Keratinocyte (primary cell): ENCODE data around the gene MAPRE2. TPM values are rescaled to one million over a fixed set of nuclear protein-coding genes. Genes with fewer than 3 reads are reported as not detected.

Experiments
- DNase-seq: peaks from one replicate; pipeline ENCODE4 v3.0.0-alpha.2; 2011; ENCODE audit warnings: low read depth, missing footprints, low spot score
- FAIRE-seq: peaks from 2 replicates; lab custom pipeline; 2011; peaks lifted over from hg19 to GRCh38; lab: Jason Lieb, UNC
- H2AFZ ChIP-seq: 2 replicates; pipeline ENCODE4 v1.6.0; 2012; ENCODE audit warnings: low read length, control low read depth, inconsistent platforms; ENCODE audit not compliant: control insufficient read depth
- H3K27ac ChIP-seq: 2 replicates; pipeline ENCODE4 v1.5.1; 2011; ENCODE audit warnings: low read length; ENCODE audit not compliant: control insufficient read depth, insufficient read depth
- H3K27me3 ChIP-seq: 3 replicates; pipeline ENCODE4 v1.6.0; 2011; ENCODE audit warnings: low read length; ENCODE audit not compliant: control insufficient read depth, insufficient read depth; ENCODE audit errors: extremely low read depth
- H3K36me3 ChIP-seq, 2 experiments: 2 replicates in 1 of 2; 3 replicates in 1 of 2; pipeline ENCODE4 v1.5.1; 2011; ENCODE audit warnings: low read length in 2 of 2, mild to moderate bottlenecking in 1 of 2; ENCODE audit not compliant: control insufficient read depth in 2 of 2, insufficient read depth in 2 of 2; ENCODE audit errors: extremely low read depth in 1 of 2
- H3K4me1 ChIP-seq: 3 replicates; pipeline ENCODE4 v1.5.1; 2011; ENCODE audit warnings: low read length; ENCODE audit not compliant: control insufficient read depth, insufficient read depth; ENCODE audit errors: extremely low read depth
- H3K4me2 ChIP-seq: 3 replicates; pipeline ENCODE4 v1.6.0; 2011; ENCODE audit warnings: low read depth, low read length; ENCODE audit not compliant: control insufficient read depth, insufficient read depth; ENCODE audit errors: extremely low read depth
- H3K4me3 ChIP-seq, 3 experiments: fragments of 200-600 bp in 1 of 3; sonication (generic) in 1 of 3; 2 replicates in 2 of 3; 3 replicates in 1 of 3; pipeline ENCODE4 v1.5.1; 2011 to 2016; ENCODE audit warnings: low read length in 3 of 3, mild to moderate bottlenecking in 3 of 3, control low read depth in 2 of 3, inconsistent platforms in 1 of 3, low read depth in 1 of 3, mixed read lengths in 1 of 3, mixed run types in 1 of 3, moderate library complexity in 1 of 3; ENCODE audit not compliant: control insufficient read depth in 2 of 3, insufficient read depth in 2 of 3; ENCODE audit errors: extremely low read depth in 1 of 3
- H3K79me2 ChIP-seq: 2 replicates; pipeline ENCODE4 v1.6.0; 2012; ENCODE audit warnings: low read length; ENCODE audit not compliant: control insufficient read depth, insufficient read depth
- H3K9ac ChIP-seq: 3 replicates; pipeline ENCODE4 v1.6.0; 2011; ENCODE audit warnings: low read length; ENCODE audit not compliant: control insufficient read depth, insufficient read depth; ENCODE audit errors: extremely low read depth
- H3K9me1 ChIP-seq: 3 replicates; pipeline ENCODE4 v1.6.0; 2011; ENCODE audit warnings: low read length; ENCODE audit not compliant: control insufficient read depth, insufficient read depth; ENCODE audit errors: extremely low read depth
- H3K9me3 ChIP-seq: 2 replicates; pipeline ENCODE4 v1.5.1; 2012; ENCODE audit warnings: low read depth, low read length; ENCODE audit not compliant: control insufficient read depth
- H4K20me1 ChIP-seq: 3 replicates; pipeline ENCODE4 v1.6.0; 2011; ENCODE audit warnings: low read length; ENCODE audit not compliant: control insufficient read depth, insufficient read depth; ENCODE audit errors: extremely low read depth
- EZH2 ChIP-seq: IDR thresholded peaks from one replicate; pipeline ENCODE4 v1.6.1; 2012; ENCODE audit warnings: inconsistent platforms, mild to moderate bottlenecking, low read length, moderate library complexity
- dilution Hi-C: fragments of 300-500 bp; cut with MboI; formaldehyde crosslinking; loops from one replicate; pipeline ENCODE4 v1.7.0; 2020; ENCODE audit warnings: low sequenced_read_pairs; ENCODE audit not compliant: extremely low pct_ligation_motif_present
- polyA plus RNA-seq, 5 experiments: library from polyadenylated mRNA; depleted of rRNA in 3 of 5; stranded (reverse) in 3 of 5; stranded (forward) in 1 of 5; unstranded in 1 of 5; fragments of >200 nt; gene quantifications; 1 replicate in 1 of 5; 2 replicates in 3 of 5; 3 replicates in 1 of 5; pipeline versions ENCODE4 v1.2.1 to v1.2.3, GENCODE V29; 2011 to 2012; ENCODE audit warnings: missing spikeins in 2 of 5, low read depth in 1 of 5, low replicate concordance in 1 of 5
- TF ChIP-seq, protein P1 (sequence below), 3 experiments: IDR thresholded peaks in 1 of 3; conservative IDR thresholded peaks in 1 of 3; optimal IDR thresholded peaks in 1 of 3; 2 replicates in 2 of 3; 3 replicates in 1 of 3; pipeline versions ENCODE3 to v1.5.1; 2011; ENCODE audit warnings: low read length in 3 of 3, mild to moderate bottlenecking in 3 of 3, moderate library complexity in 2 of 3, control low read depth in 1 of 3, inconsistent platforms in 1 of 3; ENCODE audit not compliant: insufficient read depth in 2 of 3; ENCODE audit errors: extremely low read depth in 1 of 3

MAPRE2 gene
- polyA plus RNA-seq, 1 donor (not counting 4 experiments of a cell fraction or from before 2014, with no cell fraction given) = 14.2 TPM

GRCh38 chr18:35091841-35092240, 50.6 kb downstream of the MAPRE2 start:
- no peak overlapping the region for H3K9ac ChIP-seq
- no peaks in the 10 kb centered on the region for H4K20me1 ChIP-seq
- DNase-seq = no peak
- H3K36me3 ChIP-seq = no peaks in the 10 kb centered on the region
- TF ChIP-seq, protein P1, sequence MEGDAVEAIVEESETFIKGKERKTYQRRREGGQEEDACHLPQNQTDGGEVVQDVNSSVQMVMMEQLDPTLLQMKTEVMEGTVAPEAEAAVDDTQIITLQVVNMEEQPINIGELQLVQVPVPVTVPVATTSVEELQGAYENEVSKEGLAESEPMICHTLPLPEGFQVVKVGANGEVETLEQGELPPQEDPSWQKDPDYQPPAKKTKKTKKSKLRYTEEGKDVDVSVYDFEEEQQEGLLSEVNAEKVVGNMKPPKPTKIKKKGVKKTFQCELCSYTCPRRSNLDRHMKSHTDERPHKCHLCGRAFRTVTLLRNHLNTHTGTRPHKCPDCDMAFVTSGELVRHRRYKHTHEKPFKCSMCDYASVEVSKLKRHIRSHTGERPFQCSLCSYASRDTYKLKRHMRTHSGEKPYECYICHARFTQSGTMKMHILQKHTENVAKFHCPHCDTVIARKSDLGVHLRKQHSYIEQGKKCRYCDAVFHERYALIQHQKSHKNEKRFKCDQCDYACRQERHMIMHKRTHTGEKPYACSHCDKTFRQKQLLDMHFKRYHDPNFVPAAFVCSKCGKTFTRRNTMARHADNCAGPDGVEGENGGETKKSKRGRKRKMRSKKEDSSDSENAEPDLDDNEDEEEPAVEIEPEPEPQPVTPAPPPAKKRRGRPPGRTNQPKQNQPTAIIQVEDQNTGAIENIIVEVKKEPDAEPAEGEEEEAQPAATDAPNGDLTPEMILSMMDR (optimal IDR thresholded peaks at IDR 0.05 in 1 of 3, IDR thresholded peaks at IDR 0.05 in 1 of 3, conservative IDR thresholded peaks at IDR 0.05 in 1 of 3; ENCODE audit: extremely low read depth in 1 of 3, insufficient read depth in 2 of 3, low read length in 3 of 3) = no peak
- no peak for TF ChIP-seq EZH2
- no peak overlapping the region for H3K4me3 ChIP-seq
- no peaks in the 10 kb centered on the region for H3K27me3 ChIP-seq
- H3K79me2 ChIP-seq = no peaks in the 10 kb centered on the region
- H3K4me2 ChIP-seq = no peak overlapping the region
- no peak overlapping the region for H2AFZ ChIP-seq
- H3K9me1 ChIP-seq = no peaks in the 10 kb centered on the region
- H3K4me1 ChIP-seq = no peaks in the 10 kb centered on the region
- dilution Hi-C loops = no loop called here
- H3K9me3 ChIP-seq = no peaks in the 10 kb centered on the region
- no peak for FAIRE-seq
- H3K27ac ChIP-seq = no peak overlapping the region

- Histone ChIP-seq H3K4me2 (no peak overlapping the region), H3K9me3 (no peaks in the 10 kb centered on the region), H3K27ac (no peak overlapping the region), H3K4me1 (no peaks in the 10 kb centered on the region), H2AFZ (no peak overlapping the region), H3K9me1 (no peaks in the 10 kb centered on the region), H4K20me1 (no peaks in the 10 kb centered on the region), H3K36me3 (no peaks in the 10 kb centered on the region), H3K27me3 (no peaks in the 10 kb centered on the region), H3K9ac (no peak overlapping the region), H3K4me3 (no peak overlapping the region), H3K79me2 (no peaks in the 10 kb centered on the region)
- dilution Hi-C loops = no loop called here
- DNase-seq (no peak), FAIRE-seq (no peak)
- TF ChIP-seq, protein P1 (optimal IDR thresholded peaks at IDR 0.05 in 1 of 3, IDR thresholded peaks at IDR 0.05 in 1 of 3, conservative IDR thresholded peaks at IDR 0.05 in 1 of 3; ENCODE audit: extremely low read depth in 1 of 3, insufficient read depth in 2 of 3, low read length in 3 of 3) = no peak
- no peak for TF ChIP-seq EZH2
These were observed 54.9 kb downstream of the MAPRE2 start for GRCh38 chr18:35095983-35096676.
